Activated CD8-positive, alpha-beta T cell treated with anti-CD3 and anti-CD28 coated beads, Interleukin-2, amount 10 ng/mL, durations not matched to agents 7 days and 5 days (primary cell): ENCODE measurements around the gene BCAS3. TPM values are rescaled to one million over a fixed set of nuclear protein-coding genes. Genes with fewer than 3 reads are reported as not detected.

ENCODE experiments used
- ATAC-seq: fragments of 150-1000 bp; cut with Tn5 transposase; one replicate; pipeline ENCODE4 v1.10.0; 2021; ENCODE audit warnings: moderate library complexity
- CTCF ChIA-PET: fragments of 350-600 bp; sonication (Branson Sonifier 250); formaldehyde crosslinking; loops from one replicate; lab custom pipeline; 2021; ENCODE audit warnings: antibody characterized with exemption; lab: Charles Lee
- POLR2A ChIA-PET: fragments of 350-600 bp; sonication (Branson Sonifier 250); formaldehyde crosslinking; loops from one replicate; lab custom pipeline; 2021; ENCODE audit warnings: antibody characterized with exemption; lab: Charles Lee
- DNase-seq: peaks from one replicate; pipeline ENCODE4 v3.0.0-alpha.2; 2020
- H3K27ac Mint-ChIP-seq: one replicate; pipeline ENCODE4 v1.8.0; 2021; ENCODE audit warnings: mild to moderate bottlenecking, mixed read lengths
- H3K27me3 Mint-ChIP-seq: one replicate; pipeline ENCODE4 v1.8.0; 2021; ENCODE audit warnings: low read depth, mixed read lengths
- H3K36me3 Mint-ChIP-seq: one replicate; pipeline ENCODE4 v1.8.0; 2021; ENCODE audit warnings: low read depth, mixed read lengths
- H3K4me1 Mint-ChIP-seq: one replicate; pipeline ENCODE4 v1.8.0; 2021; ENCODE audit warnings: low read depth, mixed read lengths
- H3K4me3 Mint-ChIP-seq: one replicate; pipeline ENCODE4 v1.8.0; 2021; ENCODE audit warnings: mild to moderate bottlenecking, mixed read lengths
- H3K9me3 Mint-ChIP-seq: one replicate; pipeline ENCODE4 v1.8.0; 2022; ENCODE audit warnings: mixed read lengths; ENCODE audit not compliant: insufficient read depth
- total RNA-seq, 2 experiments: library from RNA; stranded (reverse); gene quantifications; one replicate each; pipeline ENCODE4 v1.2.3, GENCODE V29; 2021

The BCAS3 gene
- total RNA-seq, 2 experiments from 2014 or later, result 13.0 to 16.3 TPM

GRCh38 chr17:61403801-61404662 lies 726.4 kb downstream of the BCAS3 start:
- H3K4me3 Mint-ChIP-seq, result peak overlapping the region; percentile 45
- ChIA-PET POLR2A (no interaction called here), CTCF (interaction anchor here (0.8 to 1.0 kb wide), 2 partner anchors 8 kb away, joined by 3 to 6 read pairs; no protein-coding TSS in a partner anchor)
- DNase-seq, result no peak
- no peak for ATAC-seq
- peaks cover 28% of the 10 kb centered on the region for H3K4me1 Mint-ChIP-seq
- H3K27me3 Mint-ChIP-seq, result peaks cover 73% of the 10 kb centered on the region
- no peaks in the 10 kb centered on the region for H3K9me3 Mint-ChIP-seq
- no peak overlapping the region for H3K27ac Mint-ChIP-seq
- peaks cover 2% of the 10 kb centered on the region for H3K36me3 Mint-ChIP-seq

GRCh38 chr17:61404663-61404912 lies 726.9 kb downstream of the BCAS3 start:
- peaks cover 73% of the 10 kb centered on the region for H3K27me3 Mint-ChIP-seq
- ATAC-seq (no peak), DNase-seq (no peak)
- CTCF ChIA-PET, result interaction anchor here (0.8 kb wide), 1 partner anchor 8 kb away, joined by 3 read pairs; no protein-coding TSS in a partner anchor
- POLR2A ChIA-PET, result no interaction called here
- no peak overlapping the region for H3K27ac Mint-ChIP-seq
- H3K9me3 Mint-ChIP-seq, result no peaks in the 10 kb centered on the region
- H3K4me3 Mint-ChIP-seq, result no peak overlapping the region
- peaks cover 28% of the 10 kb centered on the region for H3K4me1 Mint-ChIP-seq
- peaks cover 2% of the 10 kb centered on the region for H3K36me3 Mint-ChIP-seq

GRCh38 chr17:61404913-61405685 lies 727.4 kb downstream of the BCAS3 start:
- DNase-seq (no peak), ATAC-seq (no peak)
- Mint-ChIP-seq H3K4me3 (no peak overlapping the region), H3K27ac (no peak overlapping the region), H3K27me3 (peaks cover 77% of the 10 kb centered on the region), H3K9me3 (no peaks in the 10 kb centered on the region), H3K4me1 (peaks cover 32% of the 10 kb centered on the region), H3K36me3 (peaks cover 2% of the 10 kb centered on the region)
- CTCF ChIA-PET, result interaction anchor here (0.8 kb wide), 1 partner anchor 7 kb away, joined by 3 read pairs; no protein-coding TSS in a partner anchor
- POLR2A ChIA-PET, result interaction anchor here (0.6 kb wide), 1 partner anchor 60 kb away, joined by 3 read pairs; no protein-coding TSS in a partner anchor

GRCh38 chr17:61405686-61406536 lies 728.3 kb downstream of the BCAS3 start:
- Mint-ChIP-seq H3K27me3 (peaks cover 80% of the 10 kb centered on the region), H3K4me1 (peaks cover 39% of the 10 kb centered on the region), H3K9me3 (no peaks in the 10 kb centered on the region), H3K4me3 (no peak overlapping the region), H3K27ac (no peak overlapping the region), H3K36me3 (peaks cover 2% of the 10 kb centered on the region)
- no peak for DNase-seq
- POLR2A ChIA-PET, result no interaction called here
- CTCF ChIA-PET, result no interaction called here
- no peak for ATAC-seq

GRCh38 chr17:61406537-61406845 lies 728.8 kb downstream of the BCAS3 start:
- no peak overlapping the region for H3K27ac Mint-ChIP-seq
- POLR2A ChIA-PET, result no interaction called here
- no peak overlapping the region for H3K4me3 Mint-ChIP-seq
- peaks cover 41% of the 10 kb centered on the region for H3K4me1 Mint-ChIP-seq
- H3K36me3 Mint-ChIP-seq, result peaks cover 2% of the 10 kb centered on the region
- H3K9me3 Mint-ChIP-seq, result no peaks in the 10 kb centered on the region
- no peak for DNase-seq
- peaks cover 77% of the 10 kb centered on the region for H3K27me3 Mint-ChIP-seq
- no peak for ATAC-seq
- CTCF ChIA-PET, result no interaction called here

GRCh38 chr17:61406971-61407911 lies 729.6 kb downstream of the BCAS3 start:
- DNase-seq, result no peak
- peaks cover 71% of the 10 kb centered on the region for H3K27me3 Mint-ChIP-seq
- POLR2A ChIA-PET, result no interaction called here
- H3K4me1 Mint-ChIP-seq, result peaks cover 41% of the 10 kb centered on the region
- ATAC-seq, result no peak
- H3K36me3 Mint-ChIP-seq, result peaks cover 2% of the 10 kb centered on the region
- H3K9me3 Mint-ChIP-seq, result no peaks in the 10 kb centered on the region
- H3K4me3 Mint-ChIP-seq, result no peak overlapping the region
- no peak overlapping the region for H3K27ac Mint-ChIP-seq
- CTCF ChIA-PET, result interaction anchor here (1.2 kb wide), 1 partner anchor 436 kb away, joined by 4 read pairs; no protein-coding TSS in a partner anchor

GRCh38 chr17:61408151-61409041 lies 730.7 kb downstream of the BCAS3 start:
- H3K9me3 Mint-ChIP-seq, result no peaks in the 10 kb centered on the region
- H3K4me1 Mint-ChIP-seq, result peaks cover 30% of the 10 kb centered on the region
- H3K36me3 Mint-ChIP-seq, result no peaks in the 10 kb centered on the region
- H3K4me3 Mint-ChIP-seq, result peak overlapping the region; percentile 50
- H3K27ac Mint-ChIP-seq, result no peak overlapping the region
- peaks cover 65% of the 10 kb centered on the region for H3K27me3 Mint-ChIP-seq
- ChIA-PET CTCF (interaction anchor here (1.0 to 1.2 kb wide), 4 partner anchors 9 to 438 kb away, joined by 3 to 4 read pairs (median 3); partner anchors contain the start of gene TBX2), POLR2A (no interaction called here)
- no peak for DNase-seq
- no peak for ATAC-seq

- Mint-ChIP-seq H3K36me3 (no peaks in the 10 kb centered on the region), H3K27me3 (peaks cover 59% of the 10 kb centered on the region), H3K4me1 (peaks cover 21% of the 10 kb centered on the region), H3K9me3 (no peaks in the 10 kb centered on the region), H3K27ac (no peak overlapping the region), H3K4me3 (peak overlapping the region; percentile 53)
- POLR2A ChIA-PET, result no interaction called here
- CTCF ChIA-PET, result interaction anchor here (1.1 kb wide), 2 partner anchors 10 to 64 kb away, joined by 3 read pairs; partner anchors contain the start of gene TBX2
- ATAC-seq, result peak; percentile 50
- peak; percentile 49 for DNase-seq
Observed at GRCh38 chr17:61409301-61410112, 731.9 kb downstream of the BCAS3 start.

GRCh38 chr17:61410141-61411010 lies 732.7 kb downstream of the BCAS3 start:
- H3K27me3 Mint-ChIP-seq, result peaks cover 60% of the 10 kb centered on the region
- ATAC-seq (peak; percentile 48), DNase-seq (peak; percentile 77)
- ChIA-PET POLR2A (no interaction called here), CTCF (interaction anchor here (1.0 to 3.6 kb wide), 3 partner anchors 44 to 136 kb away, joined by 3 to 9 read pairs (median 3); no protein-coding TSS in a partner anchor)
- peaks cover 21% of the 10 kb centered on the region for H3K4me1 Mint-ChIP-seq
- no peaks in the 10 kb centered on the region for H3K9me3 Mint-ChIP-seq
- H3K36me3 Mint-ChIP-seq, result no peaks in the 10 kb centered on the region
- no peak overlapping the region for H3K27ac Mint-ChIP-seq
- peak overlapping the region; percentile 58 for H3K4me3 Mint-ChIP-seq
